Measurements from ENCODE around the gene FANK1. TPM values are rescaled to one million over a fixed set of nuclear protein-coding genes. Genes with fewer than 3 reads are reported as not detected.
A peak's percentile ranks its signal among the peaks of the same experiment; 100 is the strongest.
"Not testable (repeated sequence)": the region's sequence is repeated elsewhere in the genome, so short reads cannot be mapped to it uniquely, and the experiment has no call there.

FANK1 gene
- 0.21 TPM for total RNA-seq

GRCh38 chr10:125896088-125896934 is at the start of gene FANK1:
Gene FANK1, plus strand, starts transcription at chr10:125896564. Its CDS starts 79 bp downstream, at chr10:125896643.
- not testable (repeated sequence) for H3K9me3 ChIP-seq (ENCODE audit: low read depth, low read length); H3K27me3 ChIP-seq (ENCODE audit: insufficient read depth, low read length); H3K4me1 ChIP-seq (ENCODE audit: insufficient read depth, low read length)
- H3K4me3 ChIP-seq (ENCODE audit: low read length) = peak within 1 kb of the TSS; percentile 58

GRCh38 chr10:125846894-125847293 is 49.5 kb upstream of the FANK1 start:
- H3K4me3 ChIP-seq (ENCODE audit: low read length) = no peak overlapping the region
- no peaks in the 10 kb centered on the region for H3K9me3 ChIP-seq (ENCODE audit: low read depth, low read length)
- H3K4me1 ChIP-seq (ENCODE audit: insufficient read depth, low read length) = no peaks in the 10 kb centered on the region
- H3K27me3 ChIP-seq (ENCODE audit: insufficient read depth, low read length) = no peaks in the 10 kb centered on the region

GRCh38 chr10:125848371-125848770 is 48.0 kb upstream of the FANK1 start:
- Histone ChIP-seq H3K9me3 (ENCODE audit: low read depth, low read length) (no peaks in the 10 kb centered on the region), H3K4me3 (ENCODE audit: low read length) (no peak overlapping the region), H3K27me3 (ENCODE audit: insufficient read depth, low read length) (no peaks in the 10 kb centered on the region), H3K4me1 (ENCODE audit: insufficient read depth, low read length) (no peaks in the 10 kb centered on the region)

- Histone ChIP-seq H3K4me1 (ENCODE audit: insufficient read depth, low read length) (no peaks in the 10 kb centered on the region), H3K9me3 (ENCODE audit: low read depth, low read length) (no peaks in the 10 kb centered on the region), H3K4me3 (ENCODE audit: low read length) (no peak overlapping the region), H3K27me3 (ENCODE audit: insufficient read depth, low read length) (no peaks in the 10 kb centered on the region)
Observed at GRCh38 chr10:125848857-125849256, 47.5 kb upstream of the FANK1 start.

GRCh38 chr10:125849448-125849847 is 46.9 kb upstream of the FANK1 start:
- Histone ChIP-seq H3K9me3 (ENCODE audit: low read depth, low read length) (no peaks in the 10 kb centered on the region), H3K27me3 (ENCODE audit: insufficient read depth, low read length) (no peaks in the 10 kb centered on the region), H3K4me1 (ENCODE audit: insufficient read depth, low read length) (no peaks in the 10 kb centered on the region), H3K4me3 (ENCODE audit: low read length) (no peak overlapping the region)

GRCh38 chr10:125850766-125851731 is 45.3 kb upstream of the FANK1 start:
- Histone ChIP-seq H3K27me3 (ENCODE audit: insufficient read depth, low read length) (no peaks in the 10 kb centered on the region), H3K4me1 (ENCODE audit: insufficient read depth, low read length) (no peaks in the 10 kb centered on the region), H3K4me3 (ENCODE audit: low read length) (no peak overlapping the region), H3K9me3 (ENCODE audit: low read depth, low read length) (no peaks in the 10 kb centered on the region)

GRCh38 chr10:125852487-125852886 is 43.9 kb upstream of the FANK1 start:
- Histone ChIP-seq H3K4me1 (ENCODE audit: insufficient read depth, low read length) (no peaks in the 10 kb centered on the region), H3K9me3 (ENCODE audit: low read depth, low read length) (no peaks in the 10 kb centered on the region), H3K4me3 (ENCODE audit: low read length) (no peak overlapping the region), H3K27me3 (ENCODE audit: insufficient read depth, low read length) (no peaks in the 10 kb centered on the region)

- no peaks in the 10 kb centered on the region for H3K27me3 ChIP-seq (ENCODE audit: insufficient read depth, low read length)
- no peaks in the 10 kb centered on the region for H3K9me3 ChIP-seq (ENCODE audit: low read depth, low read length)
- no peak overlapping the region for H3K4me3 ChIP-seq (ENCODE audit: low read length)
- no peaks in the 10 kb centered on the region for H3K4me1 ChIP-seq (ENCODE audit: insufficient read depth, low read length)
Observed at GRCh38 chr10:125857185-125857760, 39.1 kb upstream of the FANK1 start.

GRCh38 chr10:125859128-125859817 is 37.1 kb upstream of the FANK1 start:
- Histone ChIP-seq H3K27me3 (ENCODE audit: insufficient read depth, low read length) (no peaks in the 10 kb centered on the region), H3K4me1 (ENCODE audit: insufficient read depth, low read length) (no peaks in the 10 kb centered on the region), H3K4me3 (ENCODE audit: low read length) (no peak overlapping the region)

GRCh38 chr10:125865120-125865519 is 31.2 kb upstream of the FANK1 start:
- Histone ChIP-seq H3K9me3 (ENCODE audit: low read depth, low read length) (no peaks in the 10 kb centered on the region), H3K4me1 (ENCODE audit: insufficient read depth, low read length) (no peaks in the 10 kb centered on the region), H3K27me3 (ENCODE audit: insufficient read depth, low read length) (no peaks in the 10 kb centered on the region), H3K4me3 (ENCODE audit: low read length) (no peak overlapping the region)

More at GRCh38 chr10:125859128-125859817, 37.1 kb upstream of the FANK1 start:
- no peaks in the 10 kb centered on the region for H3K9me3 ChIP-seq (ENCODE audit: low read depth, low read length)

- Histone ChIP-seq H3K4me3 (ENCODE audit: low read length) (no peak overlapping the region), H3K27me3 (ENCODE audit: insufficient read depth, low read length) (no peaks in the 10 kb centered on the region), H3K9me3 (ENCODE audit: low read depth, low read length) (no peaks in the 10 kb centered on the region), H3K4me1 (ENCODE audit: insufficient read depth, low read length) (no peaks in the 10 kb centered on the region)
Observed at GRCh38 chr10:125866421-125867029, 29.8 kb upstream of the FANK1 start.

GRCh38 chr10:125868372-125868975 is 27.9 kb upstream of the FANK1 start:
- H3K4me3 ChIP-seq (ENCODE audit: low read length) = no peak overlapping the region
- H3K9me3 ChIP-seq (ENCODE audit: low read depth, low read length) = no peaks in the 10 kb centered on the region
- no peaks in the 10 kb centered on the region for H3K4me1 ChIP-seq (ENCODE audit: insufficient read depth, low read length)
- no peaks in the 10 kb centered on the region for H3K27me3 ChIP-seq (ENCODE audit: insufficient read depth, low read length)

- H3K9me3 ChIP-seq (ENCODE audit: low read depth, low read length) = peaks cover 4% of the 10 kb centered on the region
- no peaks in the 10 kb centered on the region for H3K4me1 ChIP-seq (ENCODE audit: insufficient read depth, low read length)
- no peaks in the 10 kb centered on the region for H3K27me3 ChIP-seq (ENCODE audit: insufficient read depth, low read length)
- H3K4me3 ChIP-seq (ENCODE audit: low read length) = no peak overlapping the region
Observed at GRCh38 chr10:125871338-125871737, 25.0 kb upstream of the FANK1 start.
